OCI-LY3 (cell line): ENCODE results near the gene TMEM106C.

Experiments
- H2AFZ ChIP-seq: fragments of 200-600, 300-600 bp; shearing (Covaris generic); 2 replicates; pipeline ENCODE4 v1.6.0; 2014; ENCODE audit warnings: antibody characterized with exemption, low read depth, low read length
- H3K27ac ChIP-seq: fragments of 200-600, 300-600 bp; sonication (generic); 2 replicates; pipeline ENCODE4 v1.5.1; 2014; ENCODE audit warnings: mild to moderate bottlenecking, low read length, moderate library complexity, mixed read lengths
- H3K27me3 ChIP-seq: fragments of 200-600, 300-600 bp; sonication (generic); 2 replicates; pipeline ENCODE4 v1.6.1; 2014; ENCODE audit warnings: low read depth, low read length, mixed read lengths
- H3K36me3 ChIP-seq: fragments of 200-600, 300-600 bp; sonication (generic); replicated peaks from 2 replicates; pipeline ENCODE3; 2014; ENCODE audit warnings: low read depth, low read length, mixed read lengths
- H3K4me1 ChIP-seq: fragments of 300-600, 200-600 bp; sonication (generic); 2 replicates; pipeline ENCODE4 v1.6.1; 2014; ENCODE audit warnings: low read length, mixed read lengths
- H3K4me2 ChIP-seq: fragments of 200-600, 300-600 bp; sonication (generic); 2 replicates; pipeline ENCODE4 v1.6.1; 2014; ENCODE audit warnings: low read length, mixed read lengths
- H3K4me3 ChIP-seq: fragments of 300-600, 200-600 bp; sonication (generic); 2 replicates; pipeline ENCODE4 v1.5.1; 2014; ENCODE audit warnings: antibody characterized with exemption, mild to moderate bottlenecking, low read length, moderate library complexity
- H3K79me2 ChIP-seq: fragments of 300-600, 200-600 bp; shearing (Covaris generic); 2 replicates; pipeline ENCODE4 v1.6.1; 2014; ENCODE audit warnings: mild to moderate bottlenecking, low read length, mixed read lengths
- H3K9ac ChIP-seq: fragments of 300-600, 200-600 bp; shearing (Covaris generic); 2 replicates; pipeline ENCODE4 v1.6.0; 2014; ENCODE audit warnings: mild to moderate bottlenecking, low read length, moderate library complexity
- H3K9me3 ChIP-seq: fragments of 200-600, 300-600 bp; shearing (Covaris generic); 2 replicates; pipeline ENCODE4 v1.6.1; 2014; ENCODE audit warnings: low read length, mixed read lengths; ENCODE audit not compliant: insufficient read depth
- H4K20me1 ChIP-seq: fragments of 200-600, 300-600 bp; sonication (generic); 2 replicates; pipeline ENCODE4 v1.6.1; 2016; ENCODE audit warnings: low read length, mixed read lengths; ENCODE audit not compliant: insufficient read depth
- EZH2phosphoT487 ChIP-seq: fragments of 200-600 bp; shearing (Covaris generic); IDR thresholded peaks from 2 replicates; pipeline ENCODE4 v1.6.1; 2018; ENCODE audit warnings: antibody characterized with exemption, mixed run types, low read depth
- TF ChIP-seq, protein P1 (sequence below): fragments of 200-600, 300-600 bp; sonication (generic); IDR thresholded peaks from 2 replicates; pipeline ENCODE4 v1.5.1; 2014; ENCODE audit warnings: antibody characterized with exemption, low read length, low read depth

TMEM106C gene

DNA sequence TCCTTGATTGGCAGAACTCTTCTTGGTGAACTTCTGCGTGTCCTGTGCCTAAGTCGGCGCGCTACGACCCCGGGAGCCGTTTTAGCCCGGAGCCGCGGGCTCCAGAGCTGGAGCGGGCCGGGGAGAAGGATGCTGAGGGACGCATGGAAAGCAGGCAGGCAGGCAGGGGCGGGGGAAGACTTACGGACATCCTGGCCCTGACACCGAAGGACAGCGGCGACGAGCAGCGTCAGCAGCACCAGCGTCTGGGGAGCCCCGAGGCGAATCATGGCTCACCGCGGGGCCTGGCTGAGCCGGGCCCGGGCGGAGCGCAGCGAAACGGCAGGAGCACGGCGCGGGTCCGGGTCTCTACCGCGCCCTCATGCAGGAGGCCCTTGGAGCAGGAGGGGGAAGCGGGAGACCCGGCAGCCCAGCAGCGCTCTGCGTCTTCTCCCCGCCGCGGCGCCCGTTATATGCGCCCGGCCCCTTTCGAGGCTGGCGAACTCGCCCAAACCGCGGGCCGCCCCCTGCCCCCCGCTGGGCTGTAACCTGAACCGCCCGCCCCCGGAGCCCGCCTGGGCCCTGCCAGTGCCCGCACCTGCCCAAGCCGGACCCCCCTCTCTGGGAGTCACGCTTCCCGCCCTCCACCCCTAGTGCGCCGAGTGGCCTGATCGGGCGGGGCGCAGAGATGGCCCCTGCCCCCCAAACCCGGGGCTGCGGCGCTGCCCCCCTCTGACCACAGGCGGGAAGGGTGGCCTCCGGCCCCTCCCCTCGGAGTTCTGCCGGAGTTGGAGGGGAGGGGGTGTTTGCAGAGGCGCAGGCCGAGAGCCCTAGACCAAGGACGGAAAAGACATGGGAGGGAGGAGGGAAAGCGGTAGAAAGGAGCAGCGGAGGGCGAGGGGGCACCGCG is 40.9 kb downstream of the TMEM106C start, which contains the start of gene COL2A1:
TSS of gene COL2A1 (minus strand) at position 424 of the 889 bp plus-strand sequence. CDS start at position 269, 155 bp downstream.
- Histone ChIP-seq H3K79me2 (no peaks in the 10 kb centered on the region), H3K36me3 (no peaks in the 10 kb centered on the region), H3K27me3 (peaks cover 26% of the 10 kb centered on the region), H3K4me2 (no peak within 1 kb of the TSS), H3K9me3 (no peaks in the 10 kb centered on the region), H3K27ac (no peak within 1 kb of the TSS), H3K9ac (no peak within 1 kb of the TSS), H3K4me1 (no peaks in the 10 kb centered on the region), H4K20me1 (no peaks in the 10 kb centered on the region), H3K4me3 (no peak within 1 kb of the TSS), H2AFZ (no peak within 1 kb of the TSS)
- TF ChIP-seq, protein P1, sequence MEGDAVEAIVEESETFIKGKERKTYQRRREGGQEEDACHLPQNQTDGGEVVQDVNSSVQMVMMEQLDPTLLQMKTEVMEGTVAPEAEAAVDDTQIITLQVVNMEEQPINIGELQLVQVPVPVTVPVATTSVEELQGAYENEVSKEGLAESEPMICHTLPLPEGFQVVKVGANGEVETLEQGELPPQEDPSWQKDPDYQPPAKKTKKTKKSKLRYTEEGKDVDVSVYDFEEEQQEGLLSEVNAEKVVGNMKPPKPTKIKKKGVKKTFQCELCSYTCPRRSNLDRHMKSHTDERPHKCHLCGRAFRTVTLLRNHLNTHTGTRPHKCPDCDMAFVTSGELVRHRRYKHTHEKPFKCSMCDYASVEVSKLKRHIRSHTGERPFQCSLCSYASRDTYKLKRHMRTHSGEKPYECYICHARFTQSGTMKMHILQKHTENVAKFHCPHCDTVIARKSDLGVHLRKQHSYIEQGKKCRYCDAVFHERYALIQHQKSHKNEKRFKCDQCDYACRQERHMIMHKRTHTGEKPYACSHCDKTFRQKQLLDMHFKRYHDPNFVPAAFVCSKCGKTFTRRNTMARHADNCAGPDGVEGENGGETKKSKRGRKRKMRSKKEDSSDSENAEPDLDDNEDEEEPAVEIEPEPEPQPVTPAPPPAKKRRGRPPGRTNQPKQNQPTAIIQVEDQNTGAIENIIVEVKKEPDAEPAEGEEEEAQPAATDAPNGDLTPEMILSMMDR, result no peak
- no peak for TF ChIP-seq EZH2phosphoT487

DNA sequence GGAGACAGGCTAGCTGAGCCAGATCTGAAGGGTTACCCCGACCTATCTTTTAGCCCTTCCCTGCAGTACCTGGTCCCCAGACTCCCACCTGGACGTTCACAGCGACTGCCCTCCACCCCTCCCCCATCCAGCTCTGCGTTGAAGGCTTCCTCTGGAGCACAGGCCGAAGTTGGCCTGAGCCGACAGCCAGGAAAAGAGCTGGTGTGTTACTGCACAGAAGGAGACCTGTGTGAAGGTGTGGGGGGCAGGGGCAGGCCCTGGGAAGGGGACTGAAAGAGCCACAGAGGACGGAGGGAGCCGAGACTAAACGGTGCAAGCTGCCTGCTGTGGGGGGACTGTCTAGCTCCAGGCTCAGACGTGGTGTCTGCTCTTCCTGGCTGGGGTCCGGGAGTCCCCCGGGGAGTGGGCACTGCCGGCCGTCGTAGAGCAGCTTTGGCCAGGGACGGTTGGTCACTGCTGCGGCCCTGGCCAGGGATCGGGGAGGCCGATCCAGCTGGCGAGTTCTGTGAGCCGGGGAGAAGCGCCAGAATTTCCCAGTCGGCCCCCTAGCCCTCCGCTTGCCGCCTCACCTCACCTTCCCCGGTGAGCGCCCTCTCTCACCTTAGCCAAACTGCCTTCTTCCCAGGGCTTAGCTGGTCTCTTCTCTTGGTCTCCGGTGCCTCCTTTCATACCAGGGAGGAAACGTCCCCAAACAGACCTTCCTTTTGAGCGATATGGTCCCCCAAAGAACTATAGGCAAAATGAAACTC is 41.8 kb downstream of the TMEM106C start:
- Histone ChIP-seq H3K79me2 (no peaks in the 10 kb centered on the region), H2AFZ (no peak overlapping the region), H3K9ac (no peak overlapping the region), H3K9me3 (no peaks in the 10 kb centered on the region), H3K36me3 (no peaks in the 10 kb centered on the region), H3K4me1 (no peaks in the 10 kb centered on the region), H3K27me3 (peaks cover 18% of the 10 kb centered on the region), H3K27ac (no peak overlapping the region), H4K20me1 (no peaks in the 10 kb centered on the region), H3K4me3 (no peak overlapping the region), H3K4me2 (no peak overlapping the region)
- TF ChIP-seq, protein P1, result no peak
- TF ChIP-seq EZH2phosphoT487, result no peak

DNA sequence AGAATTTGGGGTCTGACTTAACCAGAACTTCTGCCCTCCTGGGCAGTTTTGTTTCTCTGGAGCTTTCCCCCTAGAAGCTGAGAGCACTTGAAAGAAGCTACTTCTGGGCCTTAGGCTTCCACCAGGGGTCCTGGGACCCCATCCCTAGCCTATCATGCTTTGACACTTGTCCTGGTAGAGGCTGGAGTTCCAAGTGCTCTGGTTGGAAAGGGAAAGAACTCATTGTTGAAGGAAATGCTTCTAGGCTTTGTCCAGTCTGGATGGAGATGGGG is 42.3 kb downstream of the TMEM106C start:
- Histone ChIP-seq H3K4me3 (no peak overlapping the region), H2AFZ (no peak overlapping the region), H3K79me2 (no peaks in the 10 kb centered on the region), H3K9ac (no peak overlapping the region), H4K20me1 (no peaks in the 10 kb centered on the region), H3K27me3 (peaks cover 15% of the 10 kb centered on the region), H3K9me3 (no peaks in the 10 kb centered on the region), H3K36me3 (no peaks in the 10 kb centered on the region), H3K4me2 (no peak overlapping the region), H3K4me1 (no peaks in the 10 kb centered on the region), H3K27ac (no peak overlapping the region)
- TF ChIP-seq EZH2phosphoT487, result no peak

DNA sequence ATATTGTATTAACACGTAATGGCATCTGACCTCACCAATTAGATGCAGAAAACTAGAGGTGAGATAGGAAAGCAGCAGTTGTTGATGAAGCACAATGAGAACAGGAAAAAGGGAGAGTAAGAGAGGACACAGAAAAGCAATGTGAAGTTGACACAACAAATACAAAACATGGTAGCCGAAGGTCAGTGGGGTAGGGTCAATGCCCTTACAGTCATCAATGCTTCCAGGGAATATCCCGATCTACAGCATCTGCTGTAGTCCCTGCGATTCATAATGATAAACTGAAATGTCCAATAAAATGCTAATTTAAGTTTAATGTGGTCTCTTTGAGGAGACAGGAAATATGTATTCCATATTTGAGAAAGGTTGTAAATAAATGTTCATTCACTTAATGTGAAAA is 43.8 kb downstream of the TMEM106C start:
- no peak overlapping the region for H3K4me2 ChIP-seq
- no peaks in the 10 kb centered on the region for H3K4me1 ChIP-seq
- TF ChIP-seq, protein P1, result no peak
- no peak for TF ChIP-seq EZH2phosphoT487
- no peak overlapping the region for H3K27ac ChIP-seq
- no peaks in the 10 kb centered on the region for H3K36me3 ChIP-seq
- no peaks in the 10 kb centered on the region for H4K20me1 ChIP-seq
- no peak overlapping the region for H3K9ac ChIP-seq
- H3K79me2 ChIP-seq, result no peaks in the 10 kb centered on the region
- no peaks in the 10 kb centered on the region for H3K9me3 ChIP-seq
- H3K27me3 ChIP-seq, result peaks cover 15% of the 10 kb centered on the region
- H3K4me3 ChIP-seq, result no peak overlapping the region
- no peak overlapping the region for H2AFZ ChIP-seq
